IPS-18c (cell line): ENCODE measurements around the gene CCDC172.
"Not testable (repeated sequence)": the region's sequence is repeated elsewhere in the genome, so short reads cannot be mapped to it uniquely, and the experiment has no call there.

ENCODE experiments used
- H3K4me3 ChIP-seq: 2 replicates; pipeline ENCODE4 v1.7.0; 2013; ENCODE audit warnings: low read depth, mild to moderate bottlenecking, low read length, moderate library complexity; ENCODE audit not compliant: insufficient read depth
- H3K9me3 ChIP-seq: one replicate; pipeline ENCODE4 v1.6.1; 2013; ENCODE audit warnings: mild to moderate bottlenecking, low read length, moderate library complexity; ENCODE audit not compliant: control insufficient read depth, insufficient read depth

CCDC172 gene

DNA sequence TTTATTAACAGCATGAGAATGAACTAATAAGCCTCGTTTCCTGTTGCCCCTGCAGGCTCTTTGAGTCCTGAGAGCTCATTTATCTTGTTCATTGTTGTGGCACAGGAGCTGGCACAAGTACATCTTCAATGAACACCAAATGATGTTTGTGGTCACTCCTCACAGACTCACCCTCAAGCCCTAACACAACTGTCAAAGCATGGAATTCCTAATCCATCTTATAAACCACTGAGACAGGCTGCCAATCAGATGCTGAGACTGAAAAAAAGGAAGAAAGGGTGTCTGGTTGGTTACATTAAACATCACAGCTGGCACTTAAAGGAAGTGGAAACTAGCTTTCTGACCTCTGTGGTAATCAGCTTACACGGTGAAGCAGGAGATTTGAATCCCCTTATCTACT, 7.7 kb upstream of the CCDC172 start:
- Histone ChIP-seq H3K4me3 (no peak overlapping the region), H3K9me3 (no peaks in the 10 kb centered on the region)

DNA sequence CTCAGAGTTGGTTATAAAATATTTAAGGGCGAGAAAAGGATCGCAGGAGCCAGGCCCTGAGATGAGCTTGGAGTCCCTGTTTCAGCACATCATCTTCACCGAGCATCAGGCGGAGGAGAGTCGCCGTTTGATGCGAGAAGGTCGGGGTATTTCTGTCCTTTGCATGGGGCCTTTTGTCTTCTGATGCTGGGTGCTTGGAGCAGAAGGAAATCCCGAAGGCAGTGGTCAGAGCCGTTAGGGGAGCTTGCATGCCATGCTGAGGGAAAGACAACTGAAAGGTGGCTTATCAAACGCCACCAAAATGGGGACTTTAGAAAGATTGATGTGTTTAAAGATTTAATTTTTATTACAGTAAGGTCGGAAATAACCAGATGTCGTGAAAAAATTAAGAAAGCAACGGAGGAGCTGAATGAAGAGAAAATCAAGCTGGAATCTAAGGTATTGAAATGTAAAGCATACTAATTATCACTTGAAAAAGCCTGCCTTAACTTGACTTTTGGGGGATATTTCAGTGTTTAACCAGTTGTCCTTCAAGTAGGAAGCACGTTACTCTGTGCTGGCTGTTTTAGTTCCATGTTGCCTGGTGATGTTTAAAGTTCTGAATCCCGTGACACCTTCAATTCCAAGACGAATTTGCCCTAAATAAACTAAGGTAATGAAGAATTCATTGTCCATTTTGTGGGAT, 845 bp downstream of the CCDC172 start:
- no peak overlapping the region for H3K4me3 ChIP-seq
- no peaks in the 10 kb centered on the region for H3K9me3 ChIP-seq

DNA sequence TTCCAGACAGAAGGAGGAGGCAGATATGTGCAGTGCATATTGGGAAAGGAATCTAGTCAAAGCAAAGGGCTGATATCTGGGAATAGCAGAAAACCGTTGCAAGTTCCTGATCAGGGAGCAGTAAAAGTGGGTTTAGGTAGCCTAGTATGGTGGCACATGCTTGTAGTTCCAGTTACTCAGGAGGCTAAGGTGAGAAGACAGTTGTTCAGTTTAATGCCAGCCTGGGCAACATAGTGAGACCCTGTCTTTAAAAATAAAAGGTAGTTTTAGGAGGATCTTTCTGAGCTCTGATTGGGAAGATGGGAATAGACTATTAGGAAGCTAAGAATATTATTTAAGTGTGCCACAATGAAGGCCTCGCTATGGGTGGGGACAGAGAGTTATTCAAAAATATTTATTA, 1.7 kb downstream of the CCDC172 start:
- Histone ChIP-seq H3K4me3 (no peak overlapping the region), H3K9me3 (no peaks in the 10 kb centered on the region)

DNA sequence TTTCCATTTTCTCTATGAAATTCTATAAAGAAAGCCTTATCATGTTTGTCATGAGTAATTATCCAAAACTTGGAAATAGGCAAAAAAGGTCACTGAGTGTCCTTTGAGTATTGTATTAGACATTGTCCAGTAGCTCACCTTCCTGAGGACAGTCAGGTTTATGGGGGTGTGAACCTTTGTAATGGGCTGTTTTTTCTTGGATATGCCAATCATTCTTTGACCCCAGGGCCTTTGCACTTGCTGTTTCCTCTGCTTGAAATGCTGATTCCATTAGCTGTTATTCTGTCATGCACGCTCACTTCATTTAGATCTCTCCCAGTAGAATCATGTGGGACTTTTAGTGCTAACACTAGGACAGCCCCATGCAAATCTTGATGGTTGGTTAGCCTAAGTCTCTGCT, 4.9 kb downstream of the CCDC172 start:
- Histone ChIP-seq H3K4me3 (no peak overlapping the region), H3K9me3 (no peaks in the 10 kb centered on the region)

DNA sequence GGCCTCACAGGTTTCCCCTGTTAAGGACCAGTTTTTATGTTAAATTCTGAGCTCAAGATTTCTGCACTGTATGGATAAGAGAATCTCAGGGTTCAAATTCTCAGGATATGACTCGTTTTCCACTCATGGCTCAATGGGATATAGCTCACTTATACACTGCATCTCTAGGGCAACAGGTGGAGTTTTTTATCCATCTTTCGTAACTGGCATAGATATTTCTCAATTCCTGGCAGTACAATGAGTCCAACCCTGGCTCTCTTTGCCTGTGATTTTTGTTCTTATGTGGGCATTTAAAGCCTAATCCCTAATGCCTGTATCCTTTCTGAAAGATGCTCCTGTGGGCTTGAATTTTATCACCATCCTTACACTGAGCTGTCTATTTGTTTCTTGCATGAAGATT, 7.6 kb downstream of the CCDC172 start:
- Histone ChIP-seq H3K9me3 (no peaks in the 10 kb centered on the region), H3K4me3 (no peak overlapping the region)

DNA sequence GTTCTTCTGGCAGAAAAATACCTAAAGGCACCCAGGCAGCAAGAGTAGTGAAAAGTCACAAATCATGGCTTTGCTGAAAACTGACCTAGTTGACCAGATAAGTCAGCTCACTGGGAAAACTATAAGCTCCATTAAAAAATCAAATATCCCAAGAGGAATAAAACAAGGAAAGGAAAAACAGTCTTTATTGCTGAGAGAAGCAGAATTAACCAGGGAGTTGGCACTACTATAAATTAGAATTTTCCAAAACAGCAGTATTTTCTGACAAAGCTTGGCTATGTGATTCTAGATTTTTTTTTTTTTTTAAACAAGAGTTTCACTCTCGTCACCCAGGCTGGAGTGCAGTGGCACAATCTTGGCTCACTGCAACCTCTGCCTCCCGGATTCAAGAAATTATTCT, 12.6 kb downstream of the CCDC172 start:
- Histone ChIP-seq H3K9me3 (no peaks in the 10 kb centered on the region), H3K4me3 (no peak overlapping the region)

DNA sequence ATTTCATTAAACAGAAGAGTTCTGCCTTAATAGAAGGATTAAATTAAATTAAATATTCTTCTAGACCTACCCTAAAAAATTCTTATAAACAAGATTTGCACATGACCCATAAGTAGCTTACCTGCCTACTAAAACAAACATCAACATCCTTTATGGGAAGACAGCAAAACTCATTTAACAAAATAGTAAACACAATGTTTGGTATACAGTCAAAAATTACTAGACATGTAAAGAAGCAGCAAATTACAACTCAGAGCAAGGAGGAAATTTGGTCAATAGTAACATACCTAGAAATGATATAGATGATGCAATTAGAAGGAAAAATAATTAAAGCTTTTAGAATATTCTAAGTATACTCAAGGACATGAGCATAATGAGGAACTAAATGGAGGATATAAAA, 27.9 kb downstream of the CCDC172 start:
- Histone ChIP-seq H3K4me3 (no peak overlapping the region), H3K9me3 (no peaks in the 10 kb centered on the region)

DNA sequence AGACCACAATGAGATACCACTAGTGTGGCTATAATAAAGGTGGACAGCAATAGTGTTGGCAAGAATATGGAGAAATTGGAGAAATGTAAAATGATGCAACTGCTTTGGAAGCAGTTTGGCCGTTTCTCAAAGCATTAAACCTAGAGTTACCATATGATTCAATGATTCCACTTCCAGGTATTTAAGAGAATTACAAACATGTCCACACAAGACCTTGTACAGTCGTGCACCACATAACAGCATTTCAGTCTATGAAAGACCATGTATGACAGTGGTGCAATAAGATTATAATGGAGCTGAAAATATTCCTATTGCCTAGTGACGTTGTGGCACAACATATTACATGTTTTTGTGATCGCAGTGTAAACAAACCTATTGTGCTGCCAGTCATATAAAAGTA, 29.6 kb downstream of the CCDC172 start:
- no peak overlapping the region for H3K4me3 ChIP-seq

DNA sequence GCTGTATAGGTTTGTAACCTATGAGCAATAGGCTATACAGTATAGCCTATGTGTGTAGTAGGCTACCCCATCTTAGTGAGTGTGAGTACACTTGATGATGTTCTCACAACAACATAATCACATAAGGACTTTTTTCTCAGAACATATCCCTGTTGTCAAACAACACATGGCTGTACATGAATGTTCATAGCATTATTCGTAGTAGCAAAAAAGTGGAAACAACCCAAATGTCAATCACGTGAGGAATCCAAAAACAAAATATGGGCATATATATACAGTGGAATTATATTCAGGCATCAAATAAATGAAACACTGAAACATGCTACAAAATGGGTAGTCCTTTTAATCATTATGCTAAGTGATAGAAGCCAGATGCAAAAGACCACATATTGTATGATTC, 31.1 kb downstream of the CCDC172 start:
- no peak overlapping the region for H3K4me3 ChIP-seq

More for the DNA sequence above, 29.6 kb downstream of the CCDC172 start:
- no peaks in the 10 kb centered on the region for H3K9me3 ChIP-seq

DNA sequence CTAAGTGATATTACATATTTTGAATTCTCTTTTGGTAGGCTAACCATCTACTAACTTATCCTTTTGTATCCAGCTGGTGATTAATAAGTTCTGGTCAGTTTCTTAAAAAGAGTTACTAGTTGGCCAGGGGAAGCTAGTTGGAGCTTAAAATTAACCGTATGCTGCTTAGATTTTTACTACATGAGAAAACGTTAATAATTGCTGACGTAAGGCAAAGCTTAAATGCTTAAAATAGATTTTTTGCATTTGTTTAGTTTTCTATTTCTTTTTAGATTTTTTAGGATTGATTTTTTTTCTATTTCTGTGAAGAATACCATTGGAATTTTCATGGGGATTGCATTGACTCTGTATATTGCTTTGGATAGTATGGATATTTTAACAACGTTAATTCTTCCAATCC, 32.6 kb downstream of the CCDC172 start:
- no peak overlapping the region for H3K4me3 ChIP-seq
- H3K9me3 ChIP-seq: no peaks in the 10 kb centered on the region

More for the DNA sequence above, 31.1 kb downstream of the CCDC172 start:
- no peaks in the 10 kb centered on the region for H3K9me3 ChIP-seq

DNA sequence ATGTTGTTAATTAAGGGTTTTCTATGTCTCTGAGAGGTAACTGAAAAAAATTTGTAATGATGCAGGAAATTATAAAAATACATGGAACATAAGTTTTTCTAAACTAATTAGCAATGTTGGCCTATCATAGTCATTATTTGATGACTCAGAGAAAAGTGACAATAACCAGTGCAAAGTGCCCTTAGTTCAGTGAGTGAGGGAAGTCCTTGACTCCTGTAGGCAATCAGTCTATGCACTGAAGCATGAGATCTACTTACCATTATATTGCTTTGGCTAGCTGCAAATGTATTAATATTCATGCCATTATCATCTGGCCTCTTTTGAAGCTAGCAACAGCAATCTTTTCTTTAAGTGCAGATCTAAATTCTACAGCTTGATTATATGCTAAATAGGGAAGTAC, 40.6 kb downstream of the CCDC172 start:
- H3K4me3 ChIP-seq: no peak overlapping the region
- no peaks in the 10 kb centered on the region for H3K9me3 ChIP-seq

DNA sequence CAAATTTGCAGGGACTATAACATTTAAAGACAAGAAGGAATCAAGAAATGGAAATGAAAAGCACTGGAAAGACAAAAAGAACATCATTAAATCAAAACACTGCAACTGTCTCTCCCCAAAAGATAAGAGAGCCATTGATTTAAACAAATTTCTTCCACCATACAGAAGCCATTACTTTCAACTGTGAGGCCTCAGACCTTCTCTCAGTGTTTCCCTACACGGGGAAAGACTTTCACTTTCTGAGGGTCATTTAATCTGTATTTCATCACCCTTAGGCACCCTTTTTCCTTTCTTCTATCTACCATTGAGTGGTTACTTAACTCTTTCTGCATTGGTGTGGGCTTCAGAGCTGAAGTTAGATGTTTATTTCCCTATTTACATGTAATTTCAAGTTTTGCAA, 47.5 kb downstream of the CCDC172 start:
- no peak overlapping the region for H3K4me3 ChIP-seq
- H3K9me3 ChIP-seq: no peaks in the 10 kb centered on the region

DNA sequence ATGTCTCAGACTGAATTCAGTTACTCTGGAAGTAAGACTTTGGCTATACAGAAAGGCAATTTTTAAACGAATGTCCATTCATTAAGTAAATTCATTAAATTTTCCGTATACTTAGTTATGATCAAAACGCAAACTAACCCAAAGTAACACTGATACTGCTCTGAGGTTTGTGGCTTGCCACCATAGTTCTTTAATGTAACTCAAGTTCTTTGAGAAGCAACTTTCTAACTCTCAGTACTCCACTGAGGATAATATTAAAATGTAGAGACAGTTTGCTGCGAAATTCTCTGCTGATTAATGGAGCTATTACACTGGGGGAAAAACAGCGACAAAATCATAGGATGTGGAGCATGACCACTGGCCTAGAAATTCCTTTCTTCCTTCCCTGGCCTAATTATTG, 58.0 kb downstream of the CCDC172 start:
- Histone ChIP-seq H3K9me3 (no peaks in the 10 kb centered on the region), H3K4me3 (no peak overlapping the region)

DNA sequence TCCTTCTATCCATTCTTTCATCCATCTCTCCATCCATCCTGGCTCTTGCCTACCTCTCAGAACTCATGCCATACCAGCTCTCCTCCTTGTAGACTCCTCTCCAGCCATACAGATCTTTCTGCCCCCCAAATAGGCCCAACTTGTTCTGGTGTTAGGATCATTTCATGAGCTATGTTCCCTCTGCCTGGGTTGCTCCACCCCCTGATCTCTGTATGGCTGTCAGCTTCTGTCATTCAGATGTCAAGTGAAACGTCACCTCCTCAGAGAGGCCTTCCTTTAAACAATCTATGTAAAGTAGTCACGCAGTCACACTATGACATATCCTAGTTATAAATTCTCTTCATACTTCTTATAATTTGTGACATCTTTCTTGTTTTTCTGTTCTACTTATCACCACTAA, 61.1 kb downstream of the CCDC172 start:
- Histone ChIP-seq H3K4me3 (no peak overlapping the region), H3K9me3 (no peaks in the 10 kb centered on the region)

DNA sequence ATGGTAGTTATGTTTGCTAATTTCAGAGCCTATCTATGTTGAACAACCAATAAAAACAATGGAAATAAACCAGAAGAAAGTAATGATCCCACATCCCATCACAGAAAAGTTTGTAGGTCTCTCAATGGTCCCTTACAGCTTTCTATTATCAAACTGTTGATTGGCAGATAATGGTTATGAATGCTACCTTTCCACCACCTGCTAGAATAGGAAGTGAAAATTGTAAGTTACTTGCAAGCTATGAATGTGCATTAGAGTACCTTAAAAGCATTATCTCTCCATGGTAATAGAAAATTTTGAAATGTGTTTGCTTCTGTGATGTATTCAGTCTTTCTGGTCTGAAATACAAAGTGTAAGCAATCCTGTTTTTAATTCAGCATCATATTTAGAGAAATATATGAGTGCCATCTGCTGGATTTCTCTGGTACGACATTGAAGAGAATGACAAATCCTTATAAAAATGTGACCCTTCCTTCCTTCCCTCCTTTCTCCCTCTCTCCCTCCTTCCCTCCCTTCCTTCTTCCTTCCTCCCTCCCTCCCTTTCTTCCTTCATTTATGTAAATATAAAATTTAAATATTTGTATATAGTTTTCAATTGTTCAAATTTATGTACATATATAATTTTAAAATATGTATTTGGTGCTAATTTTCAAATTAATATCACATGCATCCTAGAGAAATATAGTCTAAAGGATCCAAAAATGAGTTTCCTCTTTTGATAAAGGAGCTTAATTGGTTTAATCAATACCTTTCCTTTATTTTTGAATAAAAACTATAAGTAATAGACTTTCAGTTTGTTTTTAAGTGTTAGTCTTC, 62.0 kb downstream of the CCDC172 start:
- Histone ChIP-seq H3K9me3 (no peaks in the 10 kb centered on the region), H3K4me3 (no peak overlapping the region)

DNA sequence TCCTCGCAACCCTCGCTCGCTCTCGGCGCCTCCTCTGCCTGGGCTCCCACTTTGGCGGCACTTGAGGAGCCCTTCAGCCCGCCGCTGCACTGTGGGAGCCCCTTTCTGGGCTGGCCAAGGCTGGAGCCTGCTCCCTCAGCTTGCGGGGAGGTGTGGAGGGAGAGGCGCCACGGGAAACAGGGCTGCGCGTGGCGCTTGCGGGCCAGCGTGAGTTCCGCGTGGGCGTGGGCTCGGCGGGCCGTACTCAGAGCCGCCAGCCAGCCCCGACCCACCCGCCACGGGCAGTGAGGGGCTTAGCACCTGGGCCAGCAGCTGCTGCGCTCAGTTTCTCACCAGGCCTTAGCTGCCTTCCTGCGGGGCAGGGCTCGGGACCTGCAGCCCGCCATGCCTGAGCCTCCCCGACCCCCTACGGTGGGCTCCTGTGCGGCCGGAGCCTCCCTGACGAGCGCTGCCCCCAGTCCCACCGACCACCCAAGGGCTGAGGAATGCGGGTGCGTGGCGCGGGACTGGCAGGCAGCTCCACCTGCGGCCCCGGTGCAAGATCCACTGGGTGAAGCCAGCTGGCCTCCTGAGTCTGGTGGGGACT, 69.1 kb downstream of the CCDC172 start:
- not testable (repeated sequence) for H3K4me3 ChIP-seq, H3K9me3 ChIP-seq

DNA sequence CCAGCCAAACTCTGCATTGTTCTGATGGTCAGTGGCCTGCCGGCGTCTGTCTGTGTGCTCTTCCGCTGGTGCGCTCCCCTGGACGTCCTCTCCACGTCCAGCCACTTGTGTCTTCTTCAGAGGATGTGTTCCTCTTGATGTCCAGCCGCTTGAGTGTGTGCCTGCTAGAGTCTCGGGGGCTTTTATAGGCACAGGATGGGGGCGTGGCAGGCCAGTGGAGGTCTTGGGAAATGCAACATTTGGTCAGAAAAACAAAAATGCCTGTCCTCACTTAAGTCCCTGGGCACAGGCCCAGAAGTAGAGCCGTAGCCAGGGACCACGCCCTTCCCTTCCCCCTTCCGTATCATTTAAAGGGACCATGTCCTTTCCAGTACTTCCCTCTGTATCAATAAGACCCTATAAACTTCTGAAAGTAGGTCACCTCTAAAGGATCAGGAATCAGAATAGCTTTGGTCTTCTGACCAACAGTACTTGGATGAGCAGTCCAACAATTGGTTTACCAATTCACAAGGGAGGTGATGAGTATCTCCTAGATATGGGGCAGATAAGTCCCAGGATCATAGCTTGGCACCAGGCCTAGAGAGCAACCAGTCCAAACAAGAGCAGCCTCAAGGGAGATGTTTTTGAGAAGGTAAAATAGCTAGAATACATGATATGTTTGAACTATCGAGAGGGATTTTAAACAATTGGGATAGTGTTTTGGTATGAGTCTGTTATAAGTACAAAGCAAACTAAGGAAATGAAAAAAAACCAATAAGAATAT, 71.2 kb downstream of the CCDC172 start:
- Histone ChIP-seq H3K9me3 (peaks cover 2% of the 10 kb centered on the region), H3K4me3 (no peak overlapping the region)

DNA sequence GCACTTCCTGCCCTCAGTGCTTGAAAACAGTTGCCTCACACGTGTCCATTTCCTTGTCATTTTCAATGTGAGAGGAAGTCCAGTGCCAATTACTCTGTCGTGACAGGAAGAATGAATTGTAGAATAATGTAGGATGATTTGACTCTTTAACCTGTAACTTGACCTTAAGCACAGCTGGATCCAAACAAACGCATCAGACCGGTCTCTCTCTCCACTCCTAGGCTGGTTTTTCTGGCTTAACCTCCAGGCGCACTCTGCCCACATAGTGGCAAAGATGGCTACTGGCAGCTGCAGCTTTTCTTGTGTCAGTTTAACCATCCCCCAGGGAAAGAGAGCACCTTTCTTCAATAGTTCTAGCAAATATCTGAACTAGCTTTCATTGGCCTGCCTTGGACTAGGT, 74.0 kb downstream of the CCDC172 start:
- H3K9me3 ChIP-seq: no peaks in the 10 kb centered on the region
- H3K4me3 ChIP-seq: no peak overlapping the region
